ENCODE data around the gene PROZ.

PROZ gene

DNA sequence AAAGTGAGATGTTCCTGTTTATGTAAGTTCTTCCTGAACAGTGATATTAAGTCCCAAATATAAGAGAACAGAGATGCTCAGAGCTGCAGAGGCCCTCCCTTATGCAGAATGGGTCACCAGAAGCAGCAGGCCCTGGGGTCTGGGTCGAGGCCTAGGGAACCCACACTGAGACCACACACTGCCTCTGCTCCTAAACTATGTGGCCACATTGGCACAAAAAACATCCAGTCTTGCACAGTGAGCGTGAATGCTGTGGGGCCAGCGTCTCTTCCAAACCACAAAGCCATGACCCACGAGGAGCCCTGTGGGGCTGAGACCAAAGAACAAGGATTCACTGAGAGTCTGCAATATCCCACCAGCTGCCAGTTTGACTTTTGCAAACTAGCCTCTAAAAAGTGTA, 23.6 kb downstream of the PROZ start:
- Histone ChIP-seq H3K4me3 (ENCODE audit: low read depth, low read length) (no peak overlapping the region), H3K79me2 (ENCODE audit: control insufficient read depth, insufficient read depth, low read length, unreplicated experiment) (peaks cover 25% of the 10 kb centered on the region), H3K27ac (ENCODE audit: low read depth, low read length) (no peak overlapping the region; the same call in 1 of the 2 replicates), H3K4me1 (ENCODE audit: control insufficient read depth, insufficient read depth, low read length, unreplicated experiment) (peaks cover 42% of the 10 kb centered on the region), H2AFZ (ENCODE audit: low read length, unreplicated experiment) (no peak overlapping the region), H3K36me3 (ENCODE audit: insufficient read depth, low read length) (peaks cover 15% of the 10 kb centered on the region), H3K27me3 (ENCODE audit: insufficient read depth, low read length) (no peaks in the 10 kb centered on the region)

DNA sequence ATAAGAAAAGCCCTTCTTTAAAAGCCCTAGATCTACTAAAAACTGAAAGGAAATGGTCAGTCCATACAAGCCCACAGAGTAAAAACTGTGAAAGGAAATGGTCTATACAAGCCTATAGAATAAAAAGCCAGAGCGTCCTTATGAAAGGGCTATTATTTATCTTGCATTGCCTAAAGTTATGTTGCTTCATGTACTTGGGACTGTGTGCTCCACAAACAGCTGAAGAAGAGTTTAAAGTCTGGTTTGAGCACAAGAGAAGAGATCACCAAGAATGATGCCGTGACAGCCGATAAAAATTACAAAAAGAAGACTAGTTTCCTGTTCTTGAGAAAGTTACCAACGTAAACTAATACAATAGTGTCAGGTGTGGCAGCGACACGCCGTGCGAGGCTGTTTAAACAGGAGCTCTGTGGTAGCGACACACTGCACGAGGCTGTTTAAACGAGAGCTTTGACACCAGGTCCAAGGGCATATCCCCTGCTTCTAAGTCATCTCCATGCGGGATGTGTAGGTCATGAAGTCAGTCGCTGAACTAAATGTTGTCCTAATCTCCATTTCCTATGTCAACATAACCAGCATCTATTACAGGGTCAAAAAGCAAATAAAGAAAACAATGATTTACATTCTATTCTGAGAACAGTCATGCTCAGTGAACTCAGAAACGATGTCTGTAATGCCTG, 25.1 kb downstream of the PROZ start:
- H3K27ac ChIP-seq (ENCODE audit: low read depth, low read length): peak overlapping the region; percentile 17; the same call in 1 of the 2 replicates
- peaks cover 45% of the 10 kb centered on the region for H3K4me1 ChIP-seq (ENCODE audit: control insufficient read depth, insufficient read depth, low read length, unreplicated experiment)
- H3K27me3 ChIP-seq (ENCODE audit: insufficient read depth, low read length): no peaks in the 10 kb centered on the region
- H3K36me3 ChIP-seq (ENCODE audit: insufficient read depth, low read length): peaks cover 20% of the 10 kb centered on the region
- peaks cover 25% of the 10 kb centered on the region for H3K79me2 ChIP-seq (ENCODE audit: control insufficient read depth, insufficient read depth, low read length, unreplicated experiment)
- H3K4me3 ChIP-seq (ENCODE audit: low read depth, low read length): no peak overlapping the region
- no peak overlapping the region for H2AFZ ChIP-seq (ENCODE audit: low read length, unreplicated experiment)

DNA sequence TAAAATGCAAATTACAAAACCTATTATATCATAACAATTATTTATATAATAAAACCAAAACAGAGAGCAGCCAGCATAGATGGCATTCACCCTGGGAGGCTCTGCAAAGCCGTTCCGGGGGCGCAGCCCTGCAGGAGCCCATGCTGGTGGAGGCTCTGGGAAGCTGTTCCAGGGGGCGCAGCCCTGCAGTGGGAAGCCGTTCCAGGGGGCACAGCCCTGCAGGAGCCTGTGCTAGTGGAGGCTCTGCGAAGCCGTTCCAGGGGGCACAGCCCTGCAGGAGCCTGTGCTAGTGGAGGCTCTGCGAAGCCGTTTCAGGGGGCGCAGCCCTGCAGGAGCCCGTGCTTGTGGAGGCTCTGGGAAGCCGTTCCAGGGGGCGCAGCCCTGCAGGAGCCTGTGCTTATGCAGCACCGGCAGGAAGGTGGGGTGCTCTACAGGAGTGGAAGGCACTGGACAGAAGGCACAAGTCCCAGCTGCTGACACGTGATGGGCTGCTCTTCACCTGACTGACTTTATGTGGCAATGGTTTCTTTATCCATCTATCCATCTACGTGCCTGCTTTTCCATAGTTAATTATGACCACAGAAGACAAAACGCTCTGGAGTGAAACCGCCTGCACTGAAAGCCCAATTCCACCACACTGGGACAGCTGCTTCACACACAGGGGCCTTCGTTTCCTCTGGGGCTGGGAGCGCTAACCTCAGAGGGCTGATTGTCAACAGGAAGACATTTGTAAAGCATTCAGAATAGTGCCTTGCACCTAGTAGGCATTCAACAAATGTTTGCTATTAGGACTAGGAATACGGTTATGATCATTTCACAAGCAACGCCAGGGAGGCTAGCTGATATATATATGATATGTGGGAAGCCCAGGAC, 26.4 kb downstream of the PROZ start:
- H3K4me1 ChIP-seq (ENCODE audit: control insufficient read depth, insufficient read depth, low read length, unreplicated experiment): peaks cover 40% of the 10 kb centered on the region
- peaks cover 25% of the 10 kb centered on the region for H3K79me2 ChIP-seq (ENCODE audit: control insufficient read depth, insufficient read depth, low read length, unreplicated experiment)
- H3K27me3 ChIP-seq (ENCODE audit: insufficient read depth, low read length): no peaks in the 10 kb centered on the region
- peaks cover 24% of the 10 kb centered on the region for H3K36me3 ChIP-seq (ENCODE audit: insufficient read depth, low read length)
- no peak overlapping the region for H3K27ac ChIP-seq (ENCODE audit: low read depth, low read length)
- no peak overlapping the region for H2AFZ ChIP-seq (ENCODE audit: low read length, unreplicated experiment)
- H3K4me3 ChIP-seq (ENCODE audit: low read depth, low read length): no peak overlapping the region

DNA sequence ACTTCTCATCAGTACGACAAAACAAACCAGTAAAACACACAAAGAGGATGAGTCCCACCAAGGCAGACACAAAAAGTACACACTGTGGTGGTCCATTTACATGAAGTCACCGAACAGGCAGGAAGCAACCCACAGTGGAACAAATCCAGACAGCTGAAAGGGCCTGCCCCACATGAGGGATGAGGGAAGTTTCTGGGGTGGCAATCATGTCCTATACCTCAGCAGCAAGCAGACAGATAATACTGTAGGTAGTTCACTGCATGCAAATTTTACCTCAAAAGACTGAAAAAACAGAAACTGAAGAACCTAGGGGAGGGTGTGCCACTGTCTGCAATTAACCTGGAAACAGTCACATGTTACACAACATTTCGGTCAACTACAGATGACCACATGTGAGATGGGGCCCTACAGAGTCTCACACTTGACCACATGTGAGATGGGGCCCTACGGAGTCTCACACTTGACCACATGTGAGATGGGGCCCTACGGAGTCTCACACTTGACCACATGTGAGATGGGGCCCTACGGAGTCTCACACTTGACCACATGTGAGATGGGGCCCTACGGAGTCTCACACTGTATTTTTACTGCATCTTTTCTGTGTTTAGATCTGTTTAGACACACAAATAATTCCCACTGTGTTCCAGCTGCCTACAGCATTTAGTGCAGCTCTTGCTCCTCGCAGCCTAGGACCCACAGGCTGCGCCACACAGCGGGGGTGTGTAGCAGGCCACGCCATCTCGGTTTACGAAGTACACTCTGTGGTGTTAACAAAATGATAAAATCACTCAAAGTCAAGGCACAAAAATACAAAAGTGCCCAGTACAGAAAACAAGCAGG, 27.8 kb downstream of the PROZ start:
- Histone ChIP-seq H2AFZ (ENCODE audit: low read length, unreplicated experiment) (no peak overlapping the region), H3K36me3 (ENCODE audit: insufficient read depth, low read length) (peaks cover 30% of the 10 kb centered on the region), H3K79me2 (ENCODE audit: control insufficient read depth, insufficient read depth, low read length, unreplicated experiment) (peaks cover 25% of the 10 kb centered on the region), H3K4me3 (ENCODE audit: low read depth, low read length) (peak overlapping the region; percentile 61), H3K27ac (ENCODE audit: low read depth, low read length) (peak overlapping the region; percentile 93), H3K4me1 (ENCODE audit: control insufficient read depth, insufficient read depth, low read length, unreplicated experiment) (peaks cover 40% of the 10 kb centered on the region), H3K27me3 (ENCODE audit: insufficient read depth, low read length) (no peaks in the 10 kb centered on the region)

DNA sequence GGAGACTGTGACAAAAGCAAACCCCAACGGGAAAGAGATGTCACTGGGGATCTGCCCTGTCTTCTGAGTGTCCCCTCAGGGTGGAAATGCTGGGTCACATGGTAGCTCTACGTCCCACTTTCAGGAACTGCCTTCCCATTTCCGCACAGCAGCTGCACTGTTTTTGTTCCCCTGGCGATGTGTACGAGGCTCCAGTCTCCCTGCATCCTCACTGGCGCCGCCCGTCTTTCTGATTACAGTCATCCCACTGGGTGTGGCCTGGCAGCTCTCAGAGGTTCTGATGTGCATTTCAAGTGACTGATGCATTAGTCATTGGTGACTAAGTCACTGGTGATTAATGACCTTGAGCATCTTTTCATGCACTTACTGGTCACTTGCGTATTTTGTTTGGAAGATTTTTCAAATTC, 28.8 kb downstream of the PROZ start:
- H2AFZ ChIP-seq (ENCODE audit: low read length, unreplicated experiment): no peak overlapping the region
- H3K36me3 ChIP-seq (ENCODE audit: insufficient read depth, low read length): peaks cover 32% of the 10 kb centered on the region
- H3K79me2 ChIP-seq (ENCODE audit: control insufficient read depth, insufficient read depth, low read length, unreplicated experiment): peaks cover 23% of the 10 kb centered on the region
- H3K27ac ChIP-seq (ENCODE audit: low read depth, low read length): peak overlapping the region; percentile 93
- H3K4me3 ChIP-seq (ENCODE audit: low read depth, low read length): peak overlapping the region; percentile 61
- no peaks in the 10 kb centered on the region for H3K27me3 ChIP-seq (ENCODE audit: insufficient read depth, low read length)
- peaks cover 41% of the 10 kb centered on the region for H3K4me1 ChIP-seq (ENCODE audit: control insufficient read depth, insufficient read depth, low read length, unreplicated experiment)

DNA sequence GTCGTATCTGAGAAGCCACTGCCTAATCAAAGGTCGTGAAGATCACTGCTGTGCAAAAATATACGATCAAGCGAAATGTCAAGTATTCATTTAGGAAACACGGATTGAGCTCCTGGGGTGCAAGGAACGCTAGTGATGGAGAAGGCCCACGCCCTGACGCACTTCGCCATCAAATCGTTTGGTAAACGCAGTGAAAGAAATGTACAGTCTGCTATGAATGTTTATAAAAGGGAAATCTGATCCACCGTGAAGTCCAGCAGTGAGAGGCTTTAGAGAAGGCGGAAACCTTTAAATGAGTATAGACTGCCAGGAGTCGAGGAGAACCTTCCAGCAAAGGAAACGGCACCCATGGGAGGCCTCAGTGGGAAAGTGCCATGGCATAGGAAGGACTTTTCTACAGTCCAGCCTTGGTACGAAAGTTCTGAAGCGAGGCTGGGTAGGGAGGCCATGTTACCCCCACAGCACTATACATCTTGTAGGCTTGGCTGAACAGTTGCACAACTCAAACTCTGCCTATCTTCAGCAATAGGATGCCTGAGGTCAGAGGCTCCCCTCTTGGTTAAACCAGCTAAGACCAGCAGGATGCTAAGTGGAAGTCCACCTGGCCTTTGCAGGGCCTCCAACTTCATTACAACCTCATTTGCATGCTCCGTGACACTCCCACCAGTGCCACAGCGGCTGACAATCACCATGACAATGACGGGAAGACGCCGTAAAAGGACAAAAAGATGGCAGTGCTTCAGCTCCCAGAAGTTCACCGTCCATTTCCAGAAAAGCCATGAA, 29.6 kb downstream of the PROZ start:
- no peak overlapping the region for H2AFZ ChIP-seq (ENCODE audit: low read length, unreplicated experiment)
- no peak overlapping the region for H3K4me3 ChIP-seq (ENCODE audit: low read depth, low read length)
- peaks cover 35% of the 10 kb centered on the region for H3K36me3 ChIP-seq (ENCODE audit: insufficient read depth, low read length)
- peaks cover 48% of the 10 kb centered on the region for H3K4me1 ChIP-seq (ENCODE audit: control insufficient read depth, insufficient read depth, low read length, unreplicated experiment)
- H3K79me2 ChIP-seq (ENCODE audit: control insufficient read depth, insufficient read depth, low read length, unreplicated experiment): peaks cover 28% of the 10 kb centered on the region
- H3K27ac ChIP-seq (ENCODE audit: low read depth, low read length): peak overlapping the region; percentile 93
- H3K27me3 ChIP-seq (ENCODE audit: insufficient read depth, low read length): no peaks in the 10 kb centered on the region

DNA sequence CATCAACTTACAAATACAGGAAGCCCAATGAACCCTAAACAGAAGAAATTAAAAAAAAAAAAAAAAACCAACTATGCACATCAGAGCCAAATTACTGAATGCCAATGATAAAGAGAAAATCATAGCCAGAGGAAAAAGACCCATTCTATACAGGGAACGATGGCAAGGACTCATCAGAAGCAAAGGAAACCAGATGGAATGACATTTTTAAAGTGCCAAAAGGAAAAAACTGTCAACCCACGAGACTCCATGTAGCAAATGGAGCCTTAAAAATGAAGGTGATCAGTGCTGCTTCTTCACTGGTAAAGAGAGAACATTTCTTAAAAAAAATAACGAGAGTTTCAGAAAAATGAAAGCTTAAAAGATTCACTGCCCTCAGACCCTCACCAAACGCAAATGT, 31.7 kb downstream of the PROZ start:
- no peak overlapping the region for H3K27ac ChIP-seq (ENCODE audit: low read depth, low read length)
- no peaks in the 10 kb centered on the region for H3K27me3 ChIP-seq (ENCODE audit: insufficient read depth, low read length)
- no peak overlapping the region for H2AFZ ChIP-seq (ENCODE audit: low read length, unreplicated experiment)
- no peak overlapping the region for H3K4me3 ChIP-seq (ENCODE audit: low read depth, low read length)
- peaks cover 47% of the 10 kb centered on the region for H3K4me1 ChIP-seq (ENCODE audit: control insufficient read depth, insufficient read depth, low read length, unreplicated experiment)
- peaks cover 37% of the 10 kb centered on the region for H3K36me3 ChIP-seq (ENCODE audit: insufficient read depth, low read length)
- H3K79me2 ChIP-seq (ENCODE audit: control insufficient read depth, insufficient read depth, low read length, unreplicated experiment): peaks cover 21% of the 10 kb centered on the region

DNA sequence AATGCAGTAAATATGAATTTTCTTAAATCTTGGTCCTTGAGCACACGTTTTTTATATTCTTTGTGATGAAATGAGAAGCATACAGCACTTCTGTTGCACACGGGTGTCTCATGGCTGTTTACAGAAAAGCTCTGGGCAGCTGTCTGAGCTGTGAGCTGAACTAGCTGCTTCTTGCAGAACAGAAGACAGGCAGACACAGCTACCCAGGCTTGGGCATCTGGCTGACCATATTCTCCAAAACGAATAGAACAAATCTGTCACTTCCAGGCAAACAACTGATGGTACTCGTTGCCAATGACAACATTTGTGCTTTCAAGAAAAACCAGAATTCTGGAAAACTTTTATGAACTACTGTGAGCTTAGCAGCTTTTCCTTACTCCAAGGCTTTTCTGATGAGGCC, 33.8 kb downstream of the PROZ start:
- Histone ChIP-seq H3K27me3 (ENCODE audit: insufficient read depth, low read length) (no peaks in the 10 kb centered on the region), H3K4me1 (ENCODE audit: control insufficient read depth, insufficient read depth, low read length, unreplicated experiment) (peaks cover 30% of the 10 kb centered on the region)

DNA sequence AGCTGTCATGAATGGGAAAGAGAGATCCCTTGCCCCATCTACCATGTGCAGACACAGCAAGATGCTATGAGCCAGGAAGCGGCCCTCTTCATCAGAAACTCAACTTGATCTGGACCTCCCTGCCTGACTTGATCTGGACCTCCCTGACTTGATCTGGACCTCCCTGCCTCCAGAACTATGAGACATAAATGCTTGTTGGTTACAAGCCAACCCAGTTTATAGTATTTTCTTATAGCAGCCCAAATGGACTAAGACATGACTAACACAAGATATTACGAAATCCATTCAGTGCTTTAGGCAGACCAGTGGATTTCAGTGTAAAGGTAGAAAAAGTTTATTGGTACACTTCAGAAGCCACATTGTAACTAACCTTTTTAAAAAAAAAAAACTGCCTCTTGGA, 34.5 kb downstream of the PROZ start:
- Histone ChIP-seq H3K79me2 (ENCODE audit: control insufficient read depth, insufficient read depth, low read length, unreplicated experiment) (peaks cover 6% of the 10 kb centered on the region), H3K4me1 (ENCODE audit: control insufficient read depth, insufficient read depth, low read length, unreplicated experiment) (peaks cover 26% of the 10 kb centered on the region)

More for the DNA sequence above, 33.8 kb downstream of the PROZ start:
- H3K36me3 ChIP-seq (ENCODE audit: insufficient read depth, low read length): peaks cover 53% of the 10 kb centered on the region
- H2AFZ ChIP-seq (ENCODE audit: low read length, unreplicated experiment): no peak overlapping the region
- peak overlapping the region; percentile 47 for H3K27ac ChIP-seq (ENCODE audit: low read depth, low read length)
- peaks cover 6% of the 10 kb centered on the region for H3K79me2 ChIP-seq (ENCODE audit: control insufficient read depth, insufficient read depth, low read length, unreplicated experiment)
- H3K4me3 ChIP-seq (ENCODE audit: low read depth, low read length): no peak overlapping the region

DNA sequence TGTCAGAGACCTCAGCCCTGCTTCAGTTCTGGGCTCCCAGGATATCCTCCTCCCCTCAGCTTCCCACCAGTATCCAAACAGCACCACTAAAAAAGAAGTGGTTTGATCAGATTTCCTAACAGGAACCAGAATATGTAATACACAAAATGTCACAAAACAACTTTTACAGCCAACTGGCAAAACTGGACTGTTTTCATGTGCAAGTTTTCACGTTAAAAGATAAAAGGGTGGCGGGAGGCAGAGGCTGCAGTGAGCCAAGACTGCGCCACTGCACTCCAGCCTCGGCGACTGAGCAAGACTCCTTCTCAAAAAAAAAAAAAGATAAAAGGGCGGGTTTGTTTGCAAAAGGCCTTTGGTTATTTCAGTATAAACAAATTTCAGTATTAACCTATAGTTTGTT, 36.9 kb downstream of the PROZ start:
- Histone ChIP-seq H3K4me3 (ENCODE audit: low read depth, low read length) (no peak overlapping the region), H3K36me3 (ENCODE audit: insufficient read depth, low read length) (peaks cover 45% of the 10 kb centered on the region), H3K4me1 (ENCODE audit: control insufficient read depth, insufficient read depth, low read length, unreplicated experiment) (peaks cover 16% of the 10 kb centered on the region), H3K27me3 (ENCODE audit: insufficient read depth, low read length) (no peaks in the 10 kb centered on the region), H3K27ac (ENCODE audit: low read depth, low read length) (no peak overlapping the region), H3K79me2 (ENCODE audit: control insufficient read depth, insufficient read depth, low read length, unreplicated experiment) (peaks cover 21% of the 10 kb centered on the region), H2AFZ (ENCODE audit: low read length, unreplicated experiment) (no peak overlapping the region)

More for the DNA sequence above, 34.5 kb downstream of the PROZ start:
- no peaks in the 10 kb centered on the region for H3K27me3 ChIP-seq (ENCODE audit: insufficient read depth, low read length)
- no peak overlapping the region for H3K4me3 ChIP-seq (ENCODE audit: low read depth, low read length)
- H2AFZ ChIP-seq (ENCODE audit: low read length, unreplicated experiment): no peak overlapping the region
- peak overlapping the region; percentile 73 for H3K27ac ChIP-seq (ENCODE audit: low read depth, low read length)
- peaks cover 58% of the 10 kb centered on the region for H3K36me3 ChIP-seq (ENCODE audit: insufficient read depth, low read length)
